Testis (tissue), 2 donors: Measurements from ENCODE around the gene ERCC6L2.

Source experiments
- POLR2A ChIP-seq: fragments of 450-650 bp; IDR thresholded peaks from one replicate; pipeline ENCODE4 v1.6.1; 2017; ENCODE audit warnings: antibody characterized with exemption, mild to moderate bottlenecking, moderate library complexity
- TF ChIP-seq, protein P1 (sequence below), 3 experiments: fragments of 450-650 bp in 2 of 3; fragments of 200-600 bp in 1 of 3; sonication (generic) in 1 of 3; IDR thresholded peaks; one replicate each; pipeline ENCODE4 v1.5.1; 2016 to 2019; ENCODE audit warnings: antibody characterized with exemption in 3 of 3, mild to moderate bottlenecking in 2 of 3, moderate library complexity in 1 of 3

DNA sequence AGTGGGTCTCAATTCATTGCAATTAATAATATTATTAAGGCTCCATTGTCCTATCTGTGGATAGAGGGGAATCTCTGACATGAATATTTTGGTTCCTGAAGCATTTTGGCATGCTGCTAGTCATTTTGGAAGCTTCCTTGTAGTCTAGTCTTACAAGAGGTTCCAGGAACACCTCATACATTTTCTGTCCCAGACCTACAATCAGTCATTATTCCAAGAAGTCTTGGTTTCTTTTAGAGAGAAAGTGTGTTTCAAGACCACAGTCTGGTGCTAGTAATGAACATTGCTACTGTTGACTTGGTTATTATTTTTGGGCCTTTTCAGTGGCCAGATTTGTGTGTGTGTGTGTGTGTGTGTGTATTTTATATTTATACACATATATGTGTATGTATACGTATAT lies 98.9 kb downstream of the ERCC6L2 start:
- TF ChIP-seq, protein P1, sequence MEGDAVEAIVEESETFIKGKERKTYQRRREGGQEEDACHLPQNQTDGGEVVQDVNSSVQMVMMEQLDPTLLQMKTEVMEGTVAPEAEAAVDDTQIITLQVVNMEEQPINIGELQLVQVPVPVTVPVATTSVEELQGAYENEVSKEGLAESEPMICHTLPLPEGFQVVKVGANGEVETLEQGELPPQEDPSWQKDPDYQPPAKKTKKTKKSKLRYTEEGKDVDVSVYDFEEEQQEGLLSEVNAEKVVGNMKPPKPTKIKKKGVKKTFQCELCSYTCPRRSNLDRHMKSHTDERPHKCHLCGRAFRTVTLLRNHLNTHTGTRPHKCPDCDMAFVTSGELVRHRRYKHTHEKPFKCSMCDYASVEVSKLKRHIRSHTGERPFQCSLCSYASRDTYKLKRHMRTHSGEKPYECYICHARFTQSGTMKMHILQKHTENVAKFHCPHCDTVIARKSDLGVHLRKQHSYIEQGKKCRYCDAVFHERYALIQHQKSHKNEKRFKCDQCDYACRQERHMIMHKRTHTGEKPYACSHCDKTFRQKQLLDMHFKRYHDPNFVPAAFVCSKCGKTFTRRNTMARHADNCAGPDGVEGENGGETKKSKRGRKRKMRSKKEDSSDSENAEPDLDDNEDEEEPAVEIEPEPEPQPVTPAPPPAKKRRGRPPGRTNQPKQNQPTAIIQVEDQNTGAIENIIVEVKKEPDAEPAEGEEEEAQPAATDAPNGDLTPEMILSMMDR (IDR thresholded peaks at IDR 0.05), result no peak
- no peak for TF ChIP-seq POLR2A
